ENCODE results near the gene PID1.
"Not testable (repeated sequence)": the region's sequence is repeated elsewhere in the genome, so short reads cannot be mapped to it uniquely, and the experiment has no call there.

The PID1 gene

DNA sequence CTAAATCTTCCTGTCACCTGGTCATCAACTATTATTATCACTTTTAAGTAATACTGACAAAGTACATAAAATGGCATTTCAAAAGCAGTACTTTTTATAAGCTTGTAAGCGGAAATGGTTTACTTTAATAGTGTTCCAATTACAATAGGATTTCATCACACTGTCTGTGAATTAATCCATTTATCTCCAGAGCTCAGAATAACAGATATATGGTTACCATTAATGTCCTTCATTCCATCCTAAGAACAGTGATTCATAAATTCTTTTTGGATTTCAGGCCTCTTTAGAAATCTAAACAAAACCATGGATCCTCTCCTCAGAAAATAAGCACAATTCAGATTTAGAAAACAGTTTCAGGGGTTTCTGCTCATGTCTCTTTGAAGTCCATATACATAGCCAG is 68.4 kb downstream of the PID1 start:
- no peak for DNase-seq (ENCODE audit: extremely low read depth, low read depth)
- TF ChIP-seq CTCF (IDR thresholded peaks at IDR 0.05; ENCODE audit: low read depth, low read length): no peak

- DNase-seq (ENCODE audit: extremely low read depth, low read depth): no peak
- TF ChIP-seq CTCF (IDR thresholded peaks at IDR 0.05; ENCODE audit: low read depth, low read length): no peak
Measured at GRCh38 chr2:229201521-229201920, 69.6 kb downstream of the PID1 start.

GRCh38 chr2:229199267-229199666 is 71.8 kb downstream of the PID1 start:
- no peak for TF ChIP-seq CTCF (IDR thresholded peaks at IDR 0.05; ENCODE audit: low read depth, low read length)
- no peak for DNase-seq (ENCODE audit: extremely low read depth, low read depth)

DNA sequence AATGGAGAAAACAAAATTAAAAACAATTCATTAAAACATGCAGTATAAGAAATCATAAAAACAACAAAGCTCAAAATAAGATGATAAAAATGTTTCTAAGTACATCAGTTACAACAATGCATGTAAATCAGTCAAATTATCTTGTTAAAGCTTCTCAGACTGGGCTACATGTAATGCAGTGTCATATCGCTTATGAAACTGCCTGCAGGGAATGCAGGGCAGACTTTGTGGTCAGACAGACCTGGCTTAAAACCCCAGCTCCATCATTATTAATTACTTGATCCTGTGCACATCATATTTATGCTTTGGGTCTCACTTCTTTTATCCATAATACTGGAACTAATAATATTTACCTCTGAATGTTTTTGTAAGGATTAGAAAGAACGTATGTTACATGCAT is 74.6 kb downstream of the PID1 start:
- DNase-seq (ENCODE audit: extremely low read depth, low read depth): no peak
- no peak for TF ChIP-seq CTCF (IDR thresholded peaks at IDR 0.05; ENCODE audit: low read depth, low read length)

- TF ChIP-seq CTCF (IDR thresholded peaks at IDR 0.05; ENCODE audit: low read depth, low read length): no peak
- no peak for DNase-seq (ENCODE audit: extremely low read depth, low read depth)
Measured at GRCh38 chr2:229195346-229195947, 75.6 kb downstream of the PID1 start.

- no peak for TF ChIP-seq CTCF (IDR thresholded peaks at IDR 0.05; ENCODE audit: low read depth, low read length)
- DNase-seq (ENCODE audit: extremely low read depth, low read depth): no peak
Measured at GRCh38 chr2:229193281-229193680, 77.8 kb downstream of the PID1 start.

DNA sequence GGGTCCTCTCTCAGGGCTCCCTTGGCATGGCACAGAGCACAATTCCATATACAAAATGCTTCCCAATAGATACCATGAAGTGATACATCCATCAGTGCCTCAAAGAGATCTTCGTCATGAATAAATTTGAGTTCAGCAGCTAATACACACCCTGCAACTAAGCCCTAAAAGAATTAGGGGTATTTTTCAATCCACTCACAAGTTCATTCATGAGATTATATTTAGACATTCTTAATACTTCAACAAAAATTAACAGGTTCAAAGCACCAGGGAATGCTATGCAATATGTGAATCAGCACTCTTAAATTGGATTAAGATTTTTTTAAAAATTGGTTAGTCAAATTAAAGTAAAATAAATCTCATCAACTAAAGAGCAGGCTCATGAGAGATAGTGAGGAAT is 79.7 kb downstream of the PID1 start:
- DNase-seq (ENCODE audit: extremely low read depth, low read depth): no peak
- no peak for TF ChIP-seq CTCF (IDR thresholded peaks at IDR 0.05; ENCODE audit: low read depth, low read length)

- DNase-seq (ENCODE audit: extremely low read depth, low read depth): not testable (repeated sequence)
Measured at GRCh38 chr2:229187123-229187522, 84.0 kb downstream of the PID1 start.
